OCI-LY1 (cell line): ENCODE measurements around the gene DIS3L.

Experiments
- H2AFZ ChIP-seq: fragments of 200-600 bp; sonication (generic), shearing (Covaris generic); 2 replicates; pipeline ENCODE4 v1.6.0; 2014; ENCODE audit warnings: antibody characterized with exemption, mild to moderate bottlenecking, low read length
- H3F3A ChIP-seq: fragments of 200-600 bp; sonication (generic), shearing (Covaris generic); 2 replicates; pipeline ENCODE4 v1.6.0; 2014; ENCODE audit warnings: mild to moderate bottlenecking, antibody characterized with exemption, low read length, moderate library complexity; ENCODE audit not compliant: insufficient read depth
- H3K27ac ChIP-seq: fragments of 200-600 bp; sonication (generic); 2 replicates; pipeline ENCODE4 v1.5.1; 2014; ENCODE audit warnings: low read length, mixed run types, mild to moderate bottlenecking, low read depth; ENCODE audit not compliant: poor library complexity, severe bottlenecking
- H3K27me3 ChIP-seq: fragments of 200-600 bp; sonication (generic); 2 replicates; pipeline ENCODE4 v1.6.0; 2014; ENCODE audit warnings: antibody characterized with exemption, mild to moderate bottlenecking, low read length, moderate library complexity; ENCODE audit not compliant: insufficient read depth
- H3K36me3 ChIP-seq: fragments of 200-600 bp; sonication (generic); 2 replicates; pipeline ENCODE4 v1.6.1; 2014; ENCODE audit warnings: mild to moderate bottlenecking, antibody characterized with exemption, low read length, moderate library complexity, mixed read lengths; ENCODE audit not compliant: insufficient read depth
- H3K4me1 ChIP-seq: fragments of 200-600 bp; sonication (generic); 2 replicates; pipeline ENCODE4 v1.5.1; 2014; ENCODE audit warnings: mild to moderate bottlenecking, low read length, moderate library complexity; ENCODE audit not compliant: insufficient read depth, severe bottlenecking
- H3K4me2 ChIP-seq: fragments of 200-600 bp; sonication (generic), shearing (Covaris generic); 2 replicates; pipeline ENCODE4 v1.6.1; 2014; ENCODE audit warnings: low read length
- H3K4me3 ChIP-seq: fragments of 200-600 bp; sonication (generic); 2 replicates; pipeline ENCODE4 v1.5.1; 2014; ENCODE audit warnings: low read length, low read depth, mild to moderate bottlenecking, mixed read lengths; ENCODE audit not compliant: poor library complexity, severe bottlenecking
- H3K79me2 ChIP-seq: fragments of 200-600 bp; shearing (Covaris generic); 2 replicates; pipeline ENCODE4 v1.6.1; 2016; ENCODE audit warnings: mixed run types, low read length, mixed read lengths; ENCODE audit not compliant: insufficient read depth
- H3K9ac ChIP-seq: fragments of 200-600 bp; sonication (generic), shearing (Covaris generic); 2 replicates; pipeline ENCODE4 v1.6.1; 2014; ENCODE audit warnings: mild to moderate bottlenecking, low read length, mixed read lengths
- H3K9me2 ChIP-seq: fragments of 200-600 bp; sonication (generic), shearing (Covaris generic); 2 replicates; pipeline ENCODE4 v1.6.1; 2014; ENCODE audit warnings: low read depth, mild to moderate bottlenecking, low read length, mixed read lengths
- H3K9me3 ChIP-seq: fragments of 200-600 bp; shearing (Covaris generic); 2 replicates; pipeline ENCODE4 v1.6.1; 2014; ENCODE audit warnings: low read length, mixed read lengths
- H4K20me1 ChIP-seq: fragments of 200-600 bp; sonication (generic), shearing (Covaris generic); 2 replicates; pipeline ENCODE4 v1.6.0; 2016; ENCODE audit warnings: mild to moderate bottlenecking, low read length; ENCODE audit not compliant: insufficient read depth
- CTCF ChIP-seq: fragments of 200-600 bp; sonication (generic), shearing (Covaris generic); IDR thresholded peaks from 2 replicates; pipeline ENCODE4 v1.5.1; 2017; ENCODE audit warnings: mild to moderate bottlenecking, antibody characterized with exemption, low read length, moderate library complexity, mixed read lengths
- EZH2 ChIP-seq: fragments of 200-600 bp; sonication (generic), shearing (Covaris generic); IDR thresholded peaks from 2 replicates; pipeline ENCODE4 v1.8.0; 2017; ENCODE audit warnings: borderline replicate concordance, mixed run types, mild to moderate bottlenecking, antibody characterized with exemption, low read length, moderate library complexity, mixed read lengths

DIS3L gene

DNA sequence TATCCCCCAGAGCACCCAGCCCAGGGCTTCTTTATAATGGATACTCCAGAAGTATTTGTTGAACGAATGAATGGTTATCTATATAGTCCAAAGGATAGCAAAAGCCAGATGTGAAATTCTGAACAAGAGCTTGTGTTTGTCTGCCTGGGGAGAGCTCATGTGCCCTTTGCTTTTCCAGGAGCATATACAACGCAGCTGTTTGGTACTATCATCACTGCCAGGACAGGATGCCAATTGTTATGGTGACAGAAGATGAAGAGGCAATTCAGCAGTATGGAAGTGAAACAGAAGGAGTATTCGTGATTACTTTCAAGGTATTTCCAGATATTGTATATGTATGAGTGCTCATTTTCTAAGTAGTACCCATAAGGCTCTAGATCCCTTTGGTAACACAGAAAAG is 15.2 kb downstream of the DIS3L start:
- Histone ChIP-seq H3K4me2 (no peak overlapping the region), H2AFZ (no peak overlapping the region), H3K9me3 (no peaks in the 10 kb centered on the region), H3K9me2 (no peaks in the 10 kb centered on the region), H3F3A (no peaks in the 10 kb centered on the region), H3K4me3 (no peak overlapping the region), H3K27me3 (no peaks in the 10 kb centered on the region), H3K9ac (no peak overlapping the region), H3K4me1 (no peaks in the 10 kb centered on the region), H3K36me3 (peaks cover 72% of the 10 kb centered on the region), H3K79me2 (no peaks in the 10 kb centered on the region), H3K27ac (no peak overlapping the region), H4K20me1 (no peaks in the 10 kb centered on the region)
- TF ChIP-seq EZH2 (no peak), CTCF (no peak)

DNA sequence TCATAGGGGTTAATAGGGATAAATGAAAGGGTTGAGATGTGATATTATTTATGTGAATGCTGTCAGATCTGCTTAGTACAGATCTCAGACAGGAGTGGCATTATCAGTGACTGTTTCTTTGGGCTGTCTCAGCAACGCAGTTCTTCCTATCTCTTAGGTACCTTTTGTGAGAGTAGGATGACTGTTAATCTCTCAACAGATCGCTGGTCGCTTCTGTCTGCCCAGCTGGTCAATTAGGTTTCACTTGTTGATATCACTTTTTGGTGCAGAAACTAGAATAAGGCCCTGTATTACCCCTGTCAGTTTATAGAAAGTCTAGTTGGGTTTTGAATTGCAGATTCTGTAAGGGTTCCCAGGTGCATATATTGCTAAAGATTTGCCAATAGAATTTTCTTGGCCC is 16.5 kb downstream of the DIS3L start:
- Histone ChIP-seq H3K9ac (no peak overlapping the region), H4K20me1 (no peaks in the 10 kb centered on the region), H3K36me3 (peaks cover 84% of the 10 kb centered on the region), H3K27me3 (no peaks in the 10 kb centered on the region), H3K4me2 (no peak overlapping the region), H3K9me2 (no peaks in the 10 kb centered on the region), H3K27ac (no peak overlapping the region), H3K79me2 (no peaks in the 10 kb centered on the region), H3K4me1 (no peaks in the 10 kb centered on the region), H2AFZ (no peak overlapping the region), H3F3A (no peaks in the 10 kb centered on the region), H3K4me3 (no peak overlapping the region), H3K9me3 (no peaks in the 10 kb centered on the region)
- no peak for TF ChIP-seq CTCF
- TF ChIP-seq EZH2, result no peak

GRCh38 chr15:66310786-66311185 is 17.4 kb downstream of the DIS3L start:
- Histone ChIP-seq H3K79me2 (no peaks in the 10 kb centered on the region), H3K9me2 (no peaks in the 10 kb centered on the region), H3K9me3 (no peaks in the 10 kb centered on the region), H3K4me3 (no peak overlapping the region), H3K9ac (no peak overlapping the region), H4K20me1 (no peaks in the 10 kb centered on the region), H3K27me3 (no peaks in the 10 kb centered on the region), H3K4me2 (no peak overlapping the region), H3K36me3 (peaks cover 89% of the 10 kb centered on the region), H3F3A (no peaks in the 10 kb centered on the region), H3K4me1 (no peaks in the 10 kb centered on the region), H2AFZ (no peak overlapping the region), H3K27ac (no peak overlapping the region)
- no peak for TF ChIP-seq EZH2
- no peak for TF ChIP-seq CTCF
